ENCODE results near the gene INSIG2. TPM values are rescaled to one million over a fixed set of nuclear protein-coding genes. Genes with fewer than 3 reads are reported as not detected.

The INSIG2 gene
- total RNA-seq, 1 experiment from 2014 or later, result 10.7 TPM

DNA sequence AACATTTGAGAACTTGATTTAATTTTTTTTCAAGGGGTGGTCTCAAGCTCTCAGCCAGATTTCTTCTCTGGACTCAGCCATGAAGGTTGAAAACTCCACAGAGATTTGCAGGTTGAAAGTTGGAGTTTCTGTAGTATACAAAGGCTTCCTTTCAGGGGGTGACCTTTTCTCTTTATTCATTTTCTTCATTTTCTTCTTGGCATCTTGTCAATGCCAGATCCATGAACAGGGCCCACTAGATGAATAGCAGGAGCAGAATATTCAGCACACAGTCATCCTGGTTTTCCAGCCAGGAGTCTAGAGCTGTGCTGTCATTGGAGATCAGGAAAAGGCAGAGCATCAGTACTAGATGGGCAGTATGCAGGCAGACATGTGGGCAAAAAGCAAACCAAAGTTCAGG is 62.0 kb downstream of the INSIG2 start:
- no peaks in the 10 kb centered on the region for H3K36me3 Mint-ChIP-seq
- ATAC-seq (no peak), DNase-seq (ENCODE audit: low spot score) (no peak)
- no peaks in the 10 kb centered on the region for H3K9me3 Mint-ChIP-seq
- H3K4me1 Mint-ChIP-seq, result no peaks in the 10 kb centered on the region
- TF ChIP-seq, protein P1, sequence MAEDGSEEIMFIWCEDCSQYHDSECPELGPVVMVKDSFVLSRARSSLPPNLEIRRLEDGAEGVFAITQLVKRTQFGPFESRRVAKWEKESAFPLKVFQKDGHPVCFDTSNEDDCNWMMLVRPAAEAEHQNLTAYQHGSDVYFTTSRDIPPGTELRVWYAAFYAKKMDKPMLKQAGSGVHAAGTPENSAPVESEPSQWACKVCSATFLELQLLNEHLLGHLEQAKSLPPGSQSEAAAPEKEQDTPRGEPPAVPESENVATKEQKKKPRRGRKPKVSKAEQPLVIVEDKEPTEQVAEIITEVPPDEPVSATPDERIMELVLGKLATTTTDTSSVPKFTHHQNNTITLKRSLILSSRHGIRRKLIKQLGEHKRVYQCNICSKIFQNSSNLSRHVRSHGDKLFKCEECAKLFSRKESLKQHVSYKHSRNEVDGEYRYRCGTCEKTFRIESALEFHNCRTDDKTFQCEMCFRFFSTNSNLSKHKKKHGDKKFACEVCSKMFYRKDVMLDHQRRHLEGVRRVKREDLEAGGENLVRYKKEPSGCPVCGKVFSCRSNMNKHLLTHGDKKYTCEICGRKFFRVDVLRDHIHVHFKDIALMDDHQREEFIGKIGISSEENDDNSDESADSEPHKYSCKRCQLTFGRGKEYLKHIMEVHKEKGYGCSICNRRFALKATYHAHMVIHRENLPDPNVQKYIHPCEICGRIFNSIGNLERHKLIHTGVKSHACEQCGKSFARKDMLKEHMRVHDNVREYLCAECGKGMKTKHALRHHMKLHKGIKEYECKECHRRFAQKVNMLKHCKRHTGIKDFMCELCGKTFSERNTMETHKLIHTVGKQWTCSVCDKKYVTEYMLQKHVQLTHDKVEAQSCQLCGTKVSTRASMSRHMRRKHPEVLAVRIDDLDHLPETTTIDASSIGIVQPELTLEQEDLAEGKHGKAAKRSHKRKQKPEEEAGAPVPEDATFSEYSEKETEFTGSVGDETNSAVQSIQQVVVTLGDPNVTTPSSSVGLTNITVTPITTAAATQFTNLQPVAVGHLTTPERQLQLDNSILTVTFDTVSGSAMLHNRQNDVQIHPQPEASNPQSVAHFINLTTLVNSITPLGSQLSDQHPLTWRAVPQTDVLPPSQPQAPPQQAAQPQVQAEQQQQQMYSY (CRISPR knock-in tag; IDR thresholded peaks at IDR 0.05), result no peak
- TF ChIP-seq, protein P2, sequence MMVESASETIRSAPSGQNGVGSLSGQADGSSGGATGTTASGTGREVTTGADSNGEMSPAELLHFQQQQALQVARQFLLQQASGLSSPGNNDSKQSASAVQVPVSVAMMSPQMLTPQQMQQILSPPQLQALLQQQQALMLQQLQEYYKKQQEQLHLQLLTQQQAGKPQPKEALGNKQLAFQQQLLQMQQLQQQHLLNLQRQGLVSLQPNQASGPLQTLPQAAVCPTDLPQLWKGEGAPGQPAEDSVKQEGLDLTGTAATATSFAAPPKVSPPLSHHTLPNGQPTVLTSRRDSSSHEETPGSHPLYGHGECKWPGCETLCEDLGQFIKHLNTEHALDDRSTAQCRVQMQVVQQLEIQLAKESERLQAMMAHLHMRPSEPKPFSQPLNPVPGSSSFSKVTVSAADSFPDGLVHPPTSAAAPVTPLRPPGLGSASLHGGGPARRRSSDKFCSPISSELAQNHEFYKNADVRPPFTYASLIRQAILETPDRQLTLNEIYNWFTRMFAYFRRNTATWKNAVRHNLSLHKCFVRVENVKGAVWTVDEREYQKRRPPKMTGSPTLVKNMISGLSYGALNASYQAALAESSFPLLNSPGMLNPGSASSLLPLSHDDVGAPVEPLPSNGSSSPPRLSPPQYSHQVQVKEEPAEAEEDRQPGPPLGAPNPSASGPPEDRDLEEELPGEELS (CRISPR knock-in tag; IDR thresholded peaks at IDR 0.05), result no peak
- no peak for TF ChIP-seq ZBTB21 (CRISPR knock-in tag; IDR thresholded peaks at IDR 0.05; ENCODE audit: borderline replicate concordance)
- TF ChIP-seq ZNF121 (CRISPR knock-in tag; IDR thresholded peaks at IDR 0.05), result no peak
- no peak for TF ChIP-seq NFATC4 (CRISPR knock-in tag; IDR thresholded peaks at IDR 0.05)
- no peak for TF ChIP-seq ESRRA (CRISPR knock-in tag; IDR thresholded peaks at IDR 0.05; ENCODE audit: borderline replicate concordance)
- no peak for TF ChIP-seq PREB (CRISPR knock-in tag; IDR thresholded peaks at IDR 0.05; ENCODE audit: borderline replicate concordance)
- no peak for TF ChIP-seq ATF3 (CRISPR knock-in tag; conservative IDR thresholded peaks at IDR 0.05)
- TF ChIP-seq RELA (CRISPR knock-in tag; IDR thresholded peaks at IDR 0.05; ENCODE audit: borderline replicate concordance), result no peak
- no peak for TF ChIP-seq ARID4B (CRISPR knock-in tag; IDR thresholded peaks at IDR 0.05; ENCODE audit: borderline replicate concordance)
- TF ChIP-seq NFE2L1 (CRISPR knock-in tag; IDR thresholded peaks at IDR 0.05), result no peak
- TF ChIP-seq CDX4 (CRISPR knock-in tag; IDR thresholded peaks at IDR 0.05; ENCODE audit: borderline replicate concordance), result no peak
- TF ChIP-seq GTF2I (CRISPR knock-in tag; conservative IDR thresholded peaks at IDR 0.05), result no peak
- no peak for TF ChIP-seq JUN (CRISPR knock-in tag; IDR thresholded peaks at IDR 0.05)
- no peaks in the 10 kb centered on the region; the same call in none of the 2 replicates for H3K27me3 Mint-ChIP-seq (ENCODE audit: low read depth)
- CTCF ChIA-PET, result no interaction called here
- POLR2A ChIA-PET, result no interaction called here
- no peak overlapping the region for H3K4me3 Mint-ChIP-seq
- H3K27ac Mint-ChIP-seq, result no peak overlapping the region

Data from WTC11 (cell line).